Activated gamma-delta T cell treated with anti-CD3 and anti-CD28 coated beads, Interleukin-2, amount 50 U/mL, for 16 hours (primary cell): Measurements from ENCODE around the gene AKT1.

Experiments used
- DNase-seq: peaks from one replicate; pipeline ENCODE4 v3.0.0-alpha.2; 2020; ENCODE audit warnings: low read depth

The AKT1 gene

DNA sequence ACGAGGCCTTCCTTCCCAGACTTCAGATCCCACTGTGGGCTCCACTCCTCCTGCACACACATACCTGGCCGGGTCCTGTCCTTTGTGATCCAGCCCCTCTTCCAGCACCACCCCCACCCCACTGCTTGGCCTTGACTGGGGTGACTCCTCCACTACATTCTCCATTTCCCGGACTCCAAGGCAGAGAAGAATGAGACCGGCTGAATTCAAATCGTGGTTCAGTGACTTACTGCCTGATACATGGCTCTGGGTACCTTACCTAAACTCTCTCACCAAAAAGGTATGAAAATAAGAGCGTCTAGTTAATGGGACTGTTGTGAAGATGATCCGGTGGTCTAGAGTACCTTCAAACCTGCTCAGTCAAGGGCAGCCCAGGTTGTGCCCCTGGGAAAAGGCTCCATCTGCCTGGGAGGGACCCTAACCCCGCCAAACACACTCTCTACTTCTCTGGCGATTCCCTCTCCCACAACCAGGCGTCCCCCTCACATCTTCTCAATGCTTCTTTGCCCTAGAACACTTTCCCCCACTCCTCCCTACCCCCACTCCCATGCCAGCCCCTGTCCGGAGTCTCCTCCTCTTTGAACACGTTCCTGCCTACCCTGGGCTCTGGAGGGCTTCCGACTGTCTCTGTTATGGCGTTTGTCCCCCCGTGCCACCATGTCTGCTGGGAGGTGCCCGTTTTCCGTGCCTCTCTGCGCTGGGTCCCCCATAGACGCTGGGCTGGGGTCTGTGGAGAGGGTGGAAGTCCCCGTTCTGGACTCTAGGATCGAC, 3.9 kb upstream of the AKT1 start:
- no peak for DNase-seq

- no peak for DNase-seq
These were observed 3.0 kb upstream of the AKT1 start for GRCh38 chr14:104798300-104799243.

DNA sequence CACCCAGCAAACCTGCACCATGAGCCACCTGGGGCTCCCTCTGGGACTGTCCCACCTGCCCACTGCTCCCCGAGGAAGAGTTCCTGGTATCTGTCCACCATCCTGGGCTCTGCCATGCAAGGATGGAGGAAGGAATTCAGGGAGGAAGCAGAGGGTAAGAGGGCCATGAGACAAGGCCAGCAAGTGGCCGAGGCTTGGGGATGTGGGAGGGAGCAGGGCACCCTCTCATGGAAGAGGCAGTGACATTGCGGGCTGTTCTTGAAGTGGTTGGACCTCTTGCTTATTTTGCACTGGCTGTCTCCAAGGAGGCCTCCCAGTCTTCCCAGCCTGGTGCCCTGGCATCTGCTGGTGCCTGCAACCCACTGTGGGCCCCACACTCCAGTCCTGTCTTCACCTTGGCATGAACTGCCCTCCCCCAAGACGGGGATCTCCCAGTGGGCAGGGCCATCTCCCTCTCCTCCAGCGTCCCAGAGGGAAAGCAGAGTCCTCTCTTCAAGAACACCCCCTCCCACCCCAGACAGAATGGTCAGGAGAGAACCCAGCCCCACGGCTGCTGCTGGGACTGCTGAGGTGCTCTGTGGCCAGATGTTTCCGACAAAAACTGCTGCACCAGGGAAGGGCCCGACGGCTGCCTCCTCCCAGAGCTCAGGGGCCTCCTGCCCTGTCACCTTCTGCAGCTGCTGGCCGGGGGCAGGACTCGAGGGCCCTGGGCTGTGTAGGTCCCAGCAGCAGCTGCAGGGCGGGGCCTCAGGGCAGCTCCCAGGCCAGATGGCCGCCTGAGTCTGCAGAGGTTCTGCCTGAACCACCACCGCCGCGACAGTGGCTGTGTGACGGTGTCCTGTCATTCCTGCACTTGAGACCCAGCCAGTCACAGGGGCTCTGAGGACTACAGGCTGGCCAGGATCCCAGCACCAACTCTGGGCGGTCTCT, 1.8 kb upstream of the AKT1 start:
- DNase-seq: no peak

DNA sequence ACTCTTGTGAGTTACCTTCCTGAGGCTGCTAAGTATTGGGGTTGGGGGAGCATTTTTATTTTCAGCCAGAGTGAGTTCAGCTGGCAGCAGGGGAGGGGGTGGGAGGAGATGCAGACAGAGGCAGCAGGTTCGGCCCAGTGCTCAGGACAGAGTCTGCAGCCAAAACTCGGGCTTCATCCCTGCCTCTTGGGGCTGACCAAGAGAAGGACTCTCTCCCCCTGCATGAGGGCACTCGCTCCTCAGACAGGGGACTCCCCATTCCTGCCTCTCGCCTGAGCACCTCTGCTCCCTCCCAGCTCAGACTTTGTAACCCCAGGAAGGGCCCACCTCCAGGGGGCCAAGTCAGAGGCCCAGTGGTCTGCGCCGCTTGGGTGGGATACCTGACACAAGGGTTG, 1.1 kb upstream of the AKT1 start:
- no peak for DNase-seq

- DNase-seq: peak; percentile 28
These were observed 486 bp upstream of the AKT1 start for GRCh38 chr14:104795781-104796686.

DNA sequence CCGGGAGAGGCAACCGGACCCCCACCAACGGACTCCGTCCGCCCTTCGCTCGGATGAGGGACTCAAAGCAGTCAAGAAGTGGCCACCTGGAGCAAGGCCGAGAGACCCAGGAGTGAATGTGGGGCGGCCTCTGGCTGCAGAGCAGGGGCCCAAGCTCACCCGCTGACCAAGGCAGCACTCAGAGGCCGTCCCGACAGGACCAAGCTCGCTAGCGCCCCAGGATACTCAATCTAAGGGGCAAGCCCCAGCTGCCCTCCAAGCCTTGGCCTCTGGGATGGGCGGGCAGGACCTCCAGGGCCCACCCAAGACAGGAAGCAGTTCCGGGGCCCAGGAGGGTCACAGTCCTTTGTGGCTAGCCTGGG, 936 bp downstream of the AKT1 start:
- DNase-seq: no peak

DNA sequence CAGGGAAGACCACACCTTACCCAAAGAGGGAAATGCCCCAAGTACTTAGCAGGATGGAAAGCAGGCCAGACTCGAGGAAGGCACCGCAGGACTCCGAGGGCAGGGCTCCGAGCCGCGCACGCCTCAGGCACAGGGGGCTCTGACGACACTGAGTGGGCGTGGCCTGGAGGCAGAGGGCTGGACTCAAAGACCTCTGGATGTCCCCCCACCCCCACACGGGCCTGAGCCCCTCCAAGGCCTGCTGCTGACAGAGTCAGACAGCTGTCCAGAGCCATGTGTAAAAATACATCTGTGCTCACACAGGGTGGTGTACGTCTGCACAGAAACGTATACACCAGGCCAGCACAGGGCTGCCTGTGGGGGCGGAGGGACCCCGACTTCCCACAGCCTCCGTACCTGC, 1.4 kb downstream of the AKT1 start:
- DNase-seq: no peak

DNA sequence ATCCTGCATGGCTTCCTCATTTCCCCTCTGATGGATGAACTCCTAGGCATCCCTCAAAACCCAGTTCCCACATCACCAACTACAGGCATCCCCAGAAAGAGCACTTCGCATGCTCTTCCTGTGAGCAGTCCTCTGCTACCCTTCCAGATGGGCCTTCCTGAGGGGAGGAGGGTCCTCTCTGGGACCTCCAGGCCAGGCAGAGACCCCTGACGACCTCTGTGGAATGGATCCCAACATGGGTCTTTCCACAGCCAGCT, 1.9 kb downstream of the AKT1 start:
- DNase-seq: no peak

- DNase-seq: no peak
These were observed 2.4 kb downstream of the AKT1 start for GRCh38 chr14:104792945-104793702.

DNA sequence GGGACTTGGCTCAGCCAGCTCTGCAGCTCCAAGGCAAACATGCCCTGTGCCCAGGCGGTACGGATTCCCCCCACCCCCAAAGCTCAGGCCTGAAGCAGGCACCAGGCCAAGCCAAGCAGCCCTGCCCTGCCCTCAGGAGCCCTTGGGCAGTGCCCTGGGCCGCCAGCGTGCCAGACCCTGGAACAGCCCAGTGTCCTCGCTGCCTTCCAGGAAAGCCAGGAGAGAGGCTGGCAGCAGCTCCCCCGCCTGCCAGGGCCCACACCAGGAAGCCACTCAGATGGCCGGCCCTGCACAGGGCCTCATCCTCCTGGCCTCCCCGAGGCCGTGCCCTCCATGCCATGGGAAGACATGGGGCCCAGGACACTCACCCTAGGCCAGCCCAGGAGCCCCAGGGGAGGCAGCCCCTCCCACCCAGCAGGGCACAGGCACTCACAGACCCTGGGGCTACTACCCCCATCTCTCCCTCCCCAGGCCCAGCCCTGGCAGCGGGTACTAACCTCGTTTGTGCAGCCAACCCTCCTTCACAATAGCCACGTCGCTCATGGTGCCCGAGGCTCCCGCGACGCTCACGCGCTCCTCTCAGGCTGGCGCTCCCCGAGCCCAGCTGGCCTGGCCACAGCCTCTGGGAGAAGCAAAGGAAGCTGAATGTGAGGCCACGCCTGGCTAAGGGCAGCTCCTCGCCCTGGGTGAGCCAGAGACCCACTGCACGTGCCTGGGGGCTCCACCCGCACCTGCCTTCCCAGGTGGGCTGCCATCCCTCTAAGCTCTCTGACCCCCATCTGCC, 3.3 kb downstream of the AKT1 start:
- DNase-seq: no peak

- no peak for DNase-seq
These were observed 4.1 kb downstream of the AKT1 start for GRCh38 chr14:104791425-104791824.

DNA sequence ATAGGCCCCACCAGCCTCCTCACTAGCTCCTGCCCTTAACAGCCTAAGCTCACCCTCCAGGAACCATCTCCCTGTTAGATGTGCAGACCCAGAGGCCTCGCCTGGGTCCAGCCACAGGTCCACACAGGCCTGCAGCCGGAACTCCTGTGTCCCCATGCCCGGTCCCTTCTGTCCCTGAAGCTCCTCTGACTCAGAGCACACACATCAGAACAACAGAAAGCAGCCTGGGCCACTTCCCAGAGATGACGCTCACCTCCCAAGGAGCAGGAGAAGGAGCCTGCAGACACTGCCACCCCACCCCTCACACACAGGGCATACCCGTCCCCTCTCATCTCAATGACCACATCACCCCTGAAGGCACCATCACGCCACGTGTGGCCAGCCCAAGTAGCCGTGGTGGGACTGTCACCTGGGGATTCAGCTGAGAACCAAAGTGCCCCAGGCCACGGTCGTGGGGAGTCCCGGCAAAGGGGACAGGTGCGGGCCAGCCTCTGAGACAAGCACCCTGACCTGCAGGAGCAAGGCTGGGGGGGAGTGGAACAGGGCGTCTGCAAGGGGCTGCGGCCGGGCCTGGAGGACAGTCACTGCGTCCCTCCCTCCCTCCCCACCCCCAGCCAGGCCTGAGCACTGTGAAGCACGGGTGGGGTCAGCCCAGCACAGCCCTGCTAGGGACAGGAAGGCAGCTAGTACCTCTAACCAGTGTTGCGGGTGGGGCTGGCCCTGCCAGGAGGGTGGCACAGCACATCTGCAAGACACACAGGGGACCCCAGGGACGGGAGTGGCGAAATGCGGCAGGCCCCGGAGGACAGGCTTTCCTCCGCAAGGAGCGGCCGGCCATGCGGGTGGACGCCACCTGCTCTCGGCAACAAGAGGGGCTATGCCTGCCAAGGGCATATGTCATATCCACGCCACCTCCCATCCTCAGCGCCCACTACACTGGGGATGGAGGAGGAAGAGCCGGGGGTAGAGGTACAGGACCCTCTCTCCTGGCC, 5.5 kb downstream of the AKT1 start:
- no peak for DNase-seq

DNA sequence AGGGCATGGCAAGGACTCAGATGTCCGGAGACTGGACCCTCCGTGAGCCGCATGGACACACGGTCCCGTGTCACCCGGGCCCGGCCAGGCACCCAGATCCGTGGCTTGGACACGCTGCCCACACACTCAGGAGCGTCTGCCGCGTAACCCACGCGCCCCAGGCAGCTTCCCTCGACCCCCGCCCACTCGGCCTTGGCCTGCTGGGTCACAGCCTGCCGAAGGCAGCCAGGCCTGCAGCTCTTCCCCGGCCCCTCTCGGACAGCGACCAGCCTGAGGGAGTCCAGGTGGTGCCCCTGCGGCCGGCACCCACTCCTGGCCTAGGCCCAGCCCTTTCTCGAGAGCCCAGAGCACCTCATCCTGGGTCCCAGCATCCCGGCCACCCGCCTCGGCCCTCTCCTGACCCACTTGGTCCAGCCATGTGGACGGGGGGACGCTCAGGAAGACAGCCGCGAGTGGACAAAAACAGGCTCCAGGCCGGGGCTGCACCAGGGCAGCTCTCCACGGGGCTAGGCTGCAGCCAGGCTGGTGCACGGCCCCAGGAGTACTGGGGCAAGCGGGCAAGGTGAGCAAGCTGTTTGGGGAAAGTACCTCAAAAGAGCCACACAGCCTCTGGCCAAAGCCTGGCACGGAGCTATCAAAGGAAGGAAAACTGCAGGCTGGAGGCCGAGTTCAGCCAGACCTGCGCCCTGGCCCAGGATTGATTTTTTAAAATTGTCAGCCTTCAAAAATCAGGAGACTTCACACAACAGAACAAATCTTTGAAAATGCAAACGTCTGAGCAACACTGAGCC, 6.5 kb downstream of the AKT1 start:
- DNase-seq: no peak

GRCh38 chr14:104788161-104788818, 7.3 kb downstream of the AKT1 start:
- no peak for DNase-seq

DNA sequence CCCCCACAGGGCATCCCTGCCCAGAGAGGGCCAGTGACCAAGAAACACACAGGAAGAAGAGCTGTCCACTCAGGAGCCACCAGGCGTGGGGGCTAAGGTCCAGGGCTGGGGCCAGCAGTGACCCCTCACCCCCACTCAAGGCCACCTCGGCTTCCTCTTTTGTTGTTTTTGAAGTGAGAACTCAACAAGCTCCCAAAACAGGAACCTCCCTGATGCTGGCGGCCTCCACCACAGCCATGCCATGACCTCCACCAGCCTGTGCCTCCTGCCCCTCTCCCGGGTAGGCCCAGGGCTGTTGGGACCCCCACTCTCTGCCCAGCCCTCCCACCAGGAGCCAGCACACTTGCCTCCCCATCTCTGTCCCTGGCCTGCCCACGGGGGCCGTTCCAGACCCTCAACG, 7.8 kb downstream of the AKT1 start:
- DNase-seq: no peak

GRCh38 chr14:104786726-104787675, 8.5 kb downstream of the AKT1 start:
- no peak for DNase-seq
